Amniotic epithelial cell (primary cell): ENCODE data around the gene CDK5RAP2.
"Not testable (repeated sequence)": the region's sequence is repeated elsewhere in the genome, so short reads cannot be mapped to it uniquely, and the experiment has no call there.

Source experiments
- DNase-seq: peaks from one replicate; pipeline ENCODE4 v3.0.0-alpha.2; 2010; ENCODE audit warnings: low read depth

CDK5RAP2 gene

DNA sequence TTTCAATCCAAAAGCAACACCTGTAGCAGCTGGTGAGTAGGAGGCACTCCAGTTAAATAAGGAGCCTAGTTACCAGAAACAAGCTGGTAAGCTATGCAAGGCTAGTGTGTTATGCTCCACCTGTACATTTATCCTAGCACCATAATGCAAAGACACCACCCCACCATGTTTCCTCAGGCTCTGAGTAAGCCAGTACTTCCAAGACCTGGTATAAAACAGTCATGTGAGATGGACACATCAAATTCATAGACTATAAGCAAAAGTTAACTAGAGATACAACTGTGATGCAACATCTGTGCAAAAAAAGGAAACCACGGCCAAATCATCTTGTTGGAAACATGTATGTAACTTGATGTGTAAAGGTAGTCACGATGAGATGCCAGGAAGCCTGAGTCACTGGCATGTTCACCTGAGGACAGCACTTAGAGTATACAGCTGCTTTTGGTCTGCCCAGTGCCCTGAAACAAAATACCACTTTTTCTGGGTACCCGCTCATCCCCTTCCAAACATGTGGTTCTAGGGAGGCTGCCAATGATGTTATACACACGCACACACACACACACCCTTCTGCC is 66.1 kb downstream of the CDK5RAP2 start:
- DNase-seq: no peak

DNA sequence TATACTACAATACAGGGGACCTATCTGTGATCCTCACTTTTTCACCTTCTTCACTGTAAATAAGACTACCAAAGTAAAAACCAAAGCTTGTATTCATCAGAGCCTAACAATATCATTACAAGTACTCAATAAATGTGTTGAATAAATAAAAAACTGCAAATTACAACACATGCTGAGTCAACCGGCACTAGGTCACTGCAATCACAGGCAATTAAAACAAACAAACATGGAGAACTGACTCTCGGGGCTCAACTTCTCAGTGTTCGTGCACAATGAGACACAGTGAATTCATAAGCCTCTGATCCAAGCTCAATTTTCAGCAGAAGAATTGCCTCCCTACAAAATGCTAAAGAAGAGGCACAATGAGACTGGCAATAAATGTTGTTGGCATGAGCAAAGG is 69.2 kb downstream of the CDK5RAP2 start:
- DNase-seq: no peak

DNA sequence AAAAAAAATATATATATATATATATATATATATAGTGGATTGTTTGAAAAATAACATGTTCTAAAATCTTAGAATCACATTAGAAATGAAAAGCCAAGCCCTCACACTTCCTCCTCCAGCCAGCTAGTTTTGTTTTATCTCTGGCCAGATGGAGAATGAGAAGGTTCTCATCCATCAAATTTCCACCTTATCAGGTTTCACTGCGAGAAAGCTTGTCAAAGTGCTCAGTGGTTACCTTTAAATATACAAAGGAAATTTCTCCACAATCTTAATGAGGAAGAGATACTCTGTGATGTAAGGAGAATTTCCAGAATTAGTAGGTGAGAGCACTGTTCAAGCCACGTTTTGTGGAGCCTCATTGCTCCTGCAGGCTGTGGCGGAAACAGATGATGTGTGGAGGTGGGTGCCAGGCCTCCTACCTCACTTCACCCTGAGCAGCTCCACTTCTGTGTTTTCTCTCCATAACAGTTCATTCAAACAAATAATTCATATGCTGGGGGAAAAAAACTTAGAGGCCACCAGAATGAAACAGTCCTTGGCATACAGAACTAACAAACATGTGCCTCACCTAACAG is 71.9 kb downstream of the CDK5RAP2 start:
- peak; percentile 9 for DNase-seq

DNA sequence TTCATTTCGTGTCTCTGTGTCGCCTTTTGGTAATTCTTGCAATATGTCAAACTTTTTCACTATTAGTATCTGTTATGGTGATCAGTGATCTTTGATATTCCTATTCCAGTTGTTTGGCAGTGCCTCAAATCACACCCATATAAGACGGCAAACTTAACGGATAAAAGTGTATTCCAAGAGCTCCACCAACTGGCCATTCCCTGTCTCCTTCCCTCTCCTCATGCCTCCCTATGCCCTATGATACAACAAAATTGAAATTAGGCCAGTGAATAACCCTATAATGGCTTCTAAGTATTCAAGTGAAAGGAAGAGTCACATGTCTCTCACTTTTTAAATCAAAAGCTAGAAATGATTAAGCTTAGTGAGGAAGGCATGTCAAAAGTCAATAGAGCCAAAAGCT is 74.8 kb downstream of the CDK5RAP2 start:
- peak; percentile 24 for DNase-seq

DNA sequence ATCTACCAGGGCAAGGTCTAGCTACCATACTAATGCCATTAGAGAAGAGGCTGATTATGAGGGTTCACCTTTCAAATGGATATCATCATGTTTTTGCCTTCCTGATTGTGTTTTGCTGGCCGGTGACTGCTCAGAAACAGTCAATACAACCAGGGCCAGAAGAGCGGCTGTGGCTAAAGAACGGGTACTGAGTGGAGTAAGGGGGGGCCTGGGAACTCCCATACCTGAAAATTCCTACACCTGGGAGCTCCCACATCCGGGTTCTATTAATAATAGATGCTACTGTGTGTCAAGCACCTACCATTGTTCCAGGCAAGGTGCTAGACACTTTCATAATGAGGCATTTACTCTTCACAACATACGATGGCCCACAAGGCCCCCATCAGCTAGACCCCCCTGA is 79.2 kb downstream of the CDK5RAP2 start:
- DNase-seq: no peak

DNA sequence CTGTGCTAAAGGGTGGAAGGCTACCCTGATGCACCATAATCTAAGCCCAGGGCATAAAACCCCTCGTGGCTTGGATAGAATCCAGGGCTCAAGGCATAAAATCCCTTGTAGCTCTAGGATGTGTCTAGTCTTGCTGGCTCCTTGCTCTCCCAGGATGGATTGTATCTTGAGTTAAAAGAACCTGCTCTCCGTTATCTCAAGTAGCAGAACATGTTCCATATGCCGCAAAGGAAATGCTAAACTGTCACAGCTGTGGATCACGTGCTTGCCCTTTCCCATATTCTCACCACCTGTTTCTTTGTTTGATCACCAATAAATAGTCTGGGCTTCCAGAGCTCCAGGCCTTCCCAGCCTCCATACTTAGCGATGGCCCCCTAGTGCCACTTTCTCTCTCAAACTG is 82.1 kb downstream of the CDK5RAP2 start:
- not testable (repeated sequence) for DNase-seq

DNA sequence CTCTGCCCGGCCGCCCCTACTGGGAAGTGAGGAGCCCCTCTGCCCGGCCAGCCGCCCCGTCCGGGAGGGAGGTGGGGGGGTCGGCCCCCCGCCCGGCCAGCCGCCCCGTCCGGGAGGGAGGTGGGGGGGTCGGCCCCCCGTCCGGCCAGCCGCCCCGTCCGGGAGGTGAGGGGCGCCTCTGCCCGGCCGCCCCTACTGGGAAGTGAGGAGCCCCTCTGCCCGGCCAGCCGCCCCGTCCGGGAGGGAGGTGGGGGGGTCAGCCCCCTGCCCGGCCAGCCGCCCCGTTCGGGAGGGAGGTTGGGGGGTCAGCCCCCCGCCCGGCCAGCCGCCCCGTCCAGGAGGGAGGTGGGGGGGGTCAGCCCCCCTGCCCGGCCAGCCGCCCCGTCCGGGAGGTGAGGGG is 83.5 kb downstream of the CDK5RAP2 start:
- DNase-seq: not testable (repeated sequence)

DNA sequence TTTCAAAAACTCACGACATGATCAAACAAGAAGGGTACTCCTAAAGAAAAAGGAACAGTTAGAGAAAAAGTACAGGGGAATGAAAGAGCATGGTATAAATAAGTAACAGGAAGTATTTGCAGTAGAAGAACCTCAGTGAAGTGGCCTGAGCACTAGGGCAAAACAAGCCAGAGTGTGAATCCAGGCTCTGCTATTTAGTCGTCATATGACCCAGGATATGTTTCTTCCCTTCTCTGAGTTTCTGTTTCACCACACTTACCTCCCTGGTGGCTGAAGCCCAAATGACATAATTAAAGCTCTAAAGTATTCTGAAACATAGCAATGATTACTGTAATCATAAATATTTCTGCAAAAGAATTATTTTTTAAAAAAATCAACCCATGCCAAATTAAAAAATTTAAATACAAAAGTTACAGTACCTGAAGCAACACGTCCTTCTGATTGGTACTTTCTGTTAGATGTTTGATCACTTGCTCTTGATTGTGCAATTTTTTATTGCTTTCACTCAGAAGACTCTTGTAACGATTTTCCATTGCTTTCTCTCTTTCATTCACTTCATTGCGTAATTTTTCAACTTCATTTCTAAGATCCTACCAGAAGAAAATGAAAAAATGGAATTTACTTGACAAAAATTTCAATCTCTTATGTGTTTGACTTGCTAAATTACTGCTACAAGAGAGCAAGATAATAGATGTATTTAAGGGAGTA is 88.9 kb downstream of the CDK5RAP2 start:
- DNase-seq: peak; percentile 35

DNA sequence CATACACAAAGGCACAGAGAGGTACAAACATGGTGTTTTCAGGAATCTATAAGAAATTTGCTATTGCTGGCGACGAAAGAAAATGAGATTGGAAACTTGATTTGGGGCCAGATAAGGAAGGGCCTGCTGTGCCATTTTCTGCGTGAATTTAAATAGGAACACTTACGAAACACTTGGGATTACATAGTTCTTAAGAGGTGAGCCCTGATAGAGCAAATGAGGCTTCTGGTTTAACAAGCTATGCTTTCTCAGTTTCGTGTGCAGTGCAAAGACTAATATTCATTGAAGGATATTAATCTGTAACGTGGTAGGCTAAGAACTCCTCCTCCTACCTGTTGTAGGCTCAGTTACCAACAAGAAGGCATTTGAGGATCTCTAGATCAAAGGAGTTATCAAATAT is 93.1 kb downstream of the CDK5RAP2 start:
- no peak for DNase-seq

DNA sequence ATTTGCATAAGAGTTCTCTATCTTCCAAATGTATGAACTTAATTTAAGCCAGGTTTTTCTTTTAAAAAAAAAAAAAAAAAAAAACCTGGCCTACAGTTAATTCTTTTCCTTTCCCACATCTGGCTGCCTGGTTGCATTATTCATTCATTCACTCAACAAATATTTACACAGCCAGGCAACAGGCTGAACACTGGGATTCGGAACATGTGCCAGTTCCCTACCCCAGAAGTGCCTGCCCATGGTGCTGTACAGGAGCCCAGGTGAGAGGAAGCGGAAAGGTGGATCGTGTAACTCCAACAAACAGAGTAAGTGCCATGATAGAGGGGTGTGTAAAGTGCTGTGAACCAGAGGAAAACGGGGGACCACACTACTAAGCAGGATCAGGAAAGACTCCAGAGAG is 93.6 kb downstream of the CDK5RAP2 start:
- DNase-seq: no peak

DNA sequence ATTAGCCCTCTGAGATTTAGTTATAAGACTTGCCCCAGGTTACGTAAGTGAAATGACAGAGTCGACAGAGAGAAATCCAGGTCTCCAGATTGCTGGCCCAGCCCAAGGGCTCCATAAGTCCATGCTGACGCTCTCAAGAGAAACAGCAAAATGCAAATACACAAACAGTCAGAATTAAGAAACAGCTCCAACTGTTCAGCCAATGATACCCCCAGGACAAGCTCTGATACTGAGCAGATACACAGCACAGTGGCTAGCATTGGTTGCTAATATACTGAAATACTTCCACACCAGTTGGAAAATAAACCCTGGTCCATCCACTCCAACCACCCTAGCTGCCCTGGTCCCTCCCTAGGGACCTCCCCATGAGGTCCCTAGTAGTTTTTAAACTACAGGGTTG is 94.2 kb downstream of the CDK5RAP2 start:
- DNase-seq: no peak

DNA sequence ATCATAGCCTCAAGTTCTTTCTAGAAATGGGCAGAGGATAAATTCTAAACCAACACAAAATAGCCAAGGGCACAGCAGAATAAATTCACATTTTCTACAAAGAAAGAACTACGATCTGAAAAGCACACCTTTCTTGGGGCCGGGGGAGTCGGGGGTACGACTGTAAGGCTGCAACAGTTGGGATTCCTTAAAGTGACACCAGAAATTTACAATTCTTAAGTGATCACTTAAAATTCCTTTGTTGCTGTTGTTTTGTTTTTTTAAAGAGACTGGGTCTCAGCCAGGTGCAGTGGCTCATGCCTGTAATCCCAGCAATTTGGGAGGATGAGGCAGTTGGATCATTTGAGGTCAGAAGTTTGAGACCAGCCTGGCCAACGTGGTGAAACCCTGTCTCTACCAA is 95.8 kb downstream of the CDK5RAP2 start:
- DNase-seq: no peak

DNA sequence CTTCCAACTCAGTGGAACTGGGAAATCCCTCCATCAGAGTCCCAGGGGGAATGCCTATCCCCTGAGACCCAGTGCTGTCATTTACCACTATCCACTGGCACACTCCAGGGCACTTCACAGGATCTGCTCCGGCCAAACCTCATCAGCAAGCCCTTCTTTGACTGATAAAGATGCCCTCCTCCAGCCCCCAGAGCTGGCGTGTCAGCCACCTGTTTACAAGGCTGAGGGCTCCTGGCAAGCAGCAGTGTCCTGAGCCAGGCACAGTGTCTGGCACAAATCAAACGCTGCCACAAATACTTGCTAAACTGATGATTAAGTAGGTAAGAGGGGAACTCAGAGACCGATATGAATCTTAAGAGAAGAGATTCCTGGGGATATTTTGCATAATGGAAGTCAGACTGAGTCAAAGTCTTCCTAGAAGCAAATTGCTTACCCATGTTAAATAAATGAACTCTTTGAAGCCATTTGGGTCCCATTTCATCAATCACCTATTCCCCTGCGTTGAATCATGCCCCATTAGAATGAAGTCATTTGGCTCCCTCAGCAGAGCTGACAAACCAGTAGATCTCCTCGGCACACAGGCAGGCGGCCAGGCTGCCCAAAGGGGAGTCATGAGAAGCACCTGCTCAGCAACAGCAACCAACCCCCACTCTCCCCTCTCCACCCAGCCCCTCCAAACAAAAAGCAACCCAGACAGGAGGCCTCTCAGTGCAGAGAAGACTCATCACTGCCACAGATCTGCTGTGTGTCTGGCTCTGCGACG is 97.4 kb downstream of the CDK5RAP2 start:
- DNase-seq: peak; percentile 9

DNA sequence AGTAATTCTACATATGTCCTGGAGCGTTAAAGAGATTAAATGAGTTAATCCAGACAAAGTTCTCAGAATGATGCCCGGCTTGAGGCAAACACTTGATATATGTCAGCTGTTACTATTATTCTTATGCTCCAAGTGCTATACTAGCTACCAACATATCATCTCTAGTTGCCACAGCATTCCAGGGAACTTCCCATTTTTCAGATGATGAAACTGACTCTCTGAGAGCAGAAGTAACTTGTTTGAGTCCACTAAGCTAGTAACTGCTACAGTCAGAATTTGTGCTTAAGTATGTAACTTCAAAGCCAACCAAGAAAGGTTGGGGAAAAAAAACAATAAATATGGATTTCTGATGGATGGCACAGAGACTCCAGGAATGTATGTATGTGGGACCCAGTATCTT is 98.1 kb downstream of the CDK5RAP2 start:
- DNase-seq: no peak

DNA sequence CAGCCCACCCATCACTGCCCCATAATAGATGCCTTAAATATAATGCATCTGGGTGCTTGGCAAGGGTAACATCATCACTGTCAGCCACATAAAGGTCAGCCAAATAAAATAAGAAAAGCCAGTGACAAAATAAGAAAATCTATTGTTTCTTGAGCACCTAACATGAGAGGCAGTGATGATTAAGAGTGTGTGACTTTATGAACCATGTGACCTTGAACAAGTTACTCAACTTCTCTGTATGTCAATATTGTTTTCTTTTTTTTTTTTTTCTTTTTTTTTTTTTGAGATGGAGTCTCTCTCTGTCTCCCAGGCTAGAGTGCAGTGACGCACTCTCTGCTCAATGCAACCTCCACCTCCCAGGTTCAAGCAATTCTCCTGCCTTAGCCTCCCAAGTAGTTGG is 98.7 kb downstream of the CDK5RAP2 start:
- peak; percentile 30 for DNase-seq

DNA sequence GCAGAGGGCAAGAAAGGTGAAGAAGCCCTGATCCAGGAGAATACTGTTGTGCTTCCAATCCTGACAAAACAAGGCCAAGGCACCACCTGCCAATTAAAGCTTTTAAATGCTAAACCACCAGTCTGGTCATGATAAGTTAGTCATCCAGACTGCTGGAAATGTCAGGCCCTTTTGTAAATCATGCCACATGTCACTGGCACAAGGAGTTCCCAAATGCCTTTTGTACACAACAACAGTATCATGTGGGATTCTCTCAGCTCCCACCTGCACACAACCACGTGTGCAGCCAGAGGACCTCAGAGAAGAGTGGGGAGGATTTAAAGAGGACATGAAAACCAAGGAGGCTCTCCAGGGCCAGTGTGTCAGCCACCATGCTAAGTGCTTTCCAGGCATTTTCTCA is 99.3 kb downstream of the CDK5RAP2 start:
- peak; percentile 43 for DNase-seq

DNA sequence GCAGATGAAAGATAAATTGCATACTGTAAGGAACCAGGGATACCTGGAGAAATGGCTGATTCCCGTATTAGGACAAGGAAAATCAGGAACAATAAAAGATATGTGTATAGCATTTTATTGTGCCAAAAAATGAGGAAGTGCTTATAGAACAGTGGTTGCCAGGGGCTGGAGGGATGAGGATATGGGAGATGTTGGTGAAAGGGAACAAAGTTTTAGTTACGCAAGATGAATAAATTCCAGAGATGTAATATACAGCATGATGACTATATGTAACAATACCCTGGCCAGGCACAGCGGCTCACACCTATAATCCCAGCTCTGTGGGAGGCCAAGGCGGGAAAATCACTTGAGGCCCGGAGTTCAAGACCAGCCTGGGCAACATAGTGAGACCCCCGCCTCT is 101.8 kb downstream of the CDK5RAP2 start:
- DNase-seq: peak; percentile 77

DNA sequence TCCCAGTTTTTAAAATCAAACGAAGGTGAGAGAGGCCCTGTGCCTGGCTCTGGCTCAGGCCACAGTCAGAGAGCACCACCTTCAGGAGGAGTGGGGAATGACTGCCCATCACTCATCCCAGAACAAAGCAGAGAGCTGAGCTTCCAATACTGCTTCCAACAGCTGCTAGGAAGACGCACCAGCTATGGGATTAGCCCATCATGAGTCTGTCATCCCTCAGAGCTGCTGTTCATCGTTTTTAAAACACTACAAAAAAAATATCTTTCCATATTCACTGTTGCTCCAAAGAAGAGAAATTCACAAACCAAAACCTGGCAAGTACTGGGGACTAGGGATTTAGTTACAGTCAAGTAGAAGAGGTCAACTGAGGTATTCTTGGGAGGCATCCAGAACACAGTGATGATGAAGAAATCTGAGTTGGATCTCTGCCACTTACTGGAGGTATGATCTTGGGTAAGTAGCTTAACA is 102.4 kb downstream of the CDK5RAP2 start:
- peak; percentile 95 for DNase-seq

DNA sequence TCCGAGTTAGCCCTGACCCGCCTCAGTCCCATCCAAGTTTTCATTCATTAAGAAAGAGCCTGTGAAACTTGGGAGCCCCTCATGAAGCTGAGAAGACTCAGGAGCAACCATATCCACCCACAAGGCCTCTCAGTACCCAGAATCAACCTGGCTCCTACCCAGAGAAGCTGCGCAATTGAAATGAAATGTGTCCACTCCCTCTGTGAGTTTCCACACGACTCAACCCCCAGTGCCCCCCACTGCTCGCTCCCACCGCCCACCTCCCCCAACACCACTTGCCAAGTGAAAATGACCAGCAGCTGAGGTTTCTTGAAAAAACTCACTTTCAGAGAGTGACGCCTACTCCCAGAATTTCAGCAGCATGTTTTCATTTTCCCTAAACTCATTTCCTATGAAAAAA is 104.6 kb downstream of the CDK5RAP2 start:
- peak; percentile 83 for DNase-seq

DNA sequence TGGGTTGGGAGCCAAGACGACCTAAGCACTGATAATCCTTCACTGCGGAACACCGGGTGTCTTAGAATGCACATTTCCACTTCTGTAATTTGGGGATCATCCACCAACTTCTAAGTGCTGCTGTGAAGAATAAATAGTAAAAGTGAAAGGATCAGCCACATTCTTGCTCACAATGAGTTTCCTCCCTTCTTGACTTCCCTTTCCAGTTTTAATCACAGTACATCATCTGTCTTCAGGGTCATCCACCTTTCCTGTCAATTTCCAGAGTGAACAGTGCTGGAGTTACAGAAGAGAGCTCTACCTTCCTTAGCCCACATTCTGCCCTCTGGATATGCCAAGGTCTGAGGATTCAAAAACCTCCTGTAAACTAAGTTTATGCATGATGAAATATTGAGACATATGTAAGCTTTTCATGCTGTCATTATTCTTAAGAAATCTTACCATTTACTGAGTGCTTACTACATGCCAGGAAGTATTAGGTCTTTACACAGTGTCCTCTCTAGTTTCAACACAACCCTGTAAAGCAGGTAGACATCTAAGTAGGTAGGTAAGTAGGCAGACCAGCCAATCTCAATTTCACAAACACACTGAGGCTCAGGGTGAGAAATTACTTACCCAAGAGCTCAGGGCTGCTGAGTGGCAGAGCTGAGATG is 105.2 kb downstream of the CDK5RAP2 start:
- peak; percentile 65 for DNase-seq

DNA sequence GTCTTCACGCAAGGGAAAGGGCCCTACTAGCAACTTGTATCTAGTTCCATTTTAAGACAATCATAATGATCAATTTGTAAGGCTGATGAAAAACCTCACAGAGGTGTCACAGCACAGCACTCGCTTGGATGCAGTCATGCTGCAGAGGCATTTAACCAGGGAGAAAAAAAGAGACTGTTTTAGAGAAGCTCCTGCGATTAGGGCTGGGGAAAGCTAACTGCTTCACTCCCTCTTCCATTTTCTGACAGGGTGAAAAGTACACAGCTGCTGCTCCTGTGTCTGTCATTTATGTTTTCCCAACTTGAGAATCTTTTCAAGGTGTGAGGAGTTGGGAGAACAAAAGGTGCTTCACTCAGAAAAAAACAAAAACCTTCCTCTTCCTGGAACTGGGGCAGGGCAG is 106.4 kb downstream of the CDK5RAP2 start:
- no peak for DNase-seq

DNA sequence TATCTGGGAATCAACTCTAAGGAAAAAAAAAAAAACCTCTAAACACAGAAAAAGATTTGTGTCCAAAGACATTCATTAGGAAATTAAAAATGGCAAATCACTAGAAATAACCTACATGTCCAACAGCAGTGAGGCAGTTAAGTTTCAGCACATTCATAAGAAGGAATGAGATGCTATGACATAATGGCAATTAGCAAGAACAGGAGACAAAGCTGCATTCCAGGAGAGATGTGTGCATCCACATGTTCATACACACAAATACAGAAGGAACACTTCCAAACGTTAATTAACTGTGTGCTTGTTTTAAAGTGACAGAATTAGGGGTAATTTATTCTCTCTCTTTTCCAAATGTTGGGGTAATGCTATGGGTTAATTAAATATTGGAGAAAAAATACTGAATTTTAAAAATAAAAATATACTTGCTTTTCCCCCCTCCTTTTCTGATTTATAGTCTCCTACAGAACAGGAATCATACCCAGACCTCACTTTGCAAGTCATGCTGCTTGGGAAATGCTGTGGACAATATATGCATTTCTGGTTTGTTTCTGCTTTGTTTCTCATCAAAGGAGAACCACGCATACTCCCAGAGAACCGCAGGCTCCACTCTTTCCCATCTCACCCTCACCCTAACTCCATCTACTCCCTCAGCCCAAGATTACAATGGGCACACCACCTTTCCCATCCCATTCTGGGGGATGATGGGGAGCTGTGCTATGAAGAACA is 114.1 kb downstream of the CDK5RAP2 start:
- DNase-seq: no peak
